Fibroblast of skin of back (primary cell): ENCODE results near the gene TRAPPC3. TPM values are rescaled to one million over a fixed set of nuclear protein-coding genes. Genes with fewer than 3 reads are reported as not detected.
A peak's percentile ranks its signal among the peaks of the same experiment; 100 is the strongest.
"Not testable (repeated sequence)": the region's sequence is repeated elsewhere in the genome, so short reads cannot be mapped to it uniquely, and the experiment has no call there.

ENCODE experiments used
- DNase-seq: peaks from one replicate; pipeline ENCODE4 v3.0.0-alpha.2; 2013
- polyA plus RNA-seq, 2 experiments: library from polyadenylated mRNA; unstranded; fragments of 120-200 nt; gene quantifications; one replicate each; pipeline ENCODE4 v1.2.1, GENCODE V29; 2013; ENCODE audit not compliant: insufficient read length in 2 of 2

The TRAPPC3 gene
- polyA plus RNA-seq (2013, experiment 1 of 2; ENCODE audit: insufficient read length) = 53.8 TPM
- 52.1 TPM for polyA plus RNA-seq (2013, experiment 2 of 2; ENCODE audit: insufficient read length)

DNA sequence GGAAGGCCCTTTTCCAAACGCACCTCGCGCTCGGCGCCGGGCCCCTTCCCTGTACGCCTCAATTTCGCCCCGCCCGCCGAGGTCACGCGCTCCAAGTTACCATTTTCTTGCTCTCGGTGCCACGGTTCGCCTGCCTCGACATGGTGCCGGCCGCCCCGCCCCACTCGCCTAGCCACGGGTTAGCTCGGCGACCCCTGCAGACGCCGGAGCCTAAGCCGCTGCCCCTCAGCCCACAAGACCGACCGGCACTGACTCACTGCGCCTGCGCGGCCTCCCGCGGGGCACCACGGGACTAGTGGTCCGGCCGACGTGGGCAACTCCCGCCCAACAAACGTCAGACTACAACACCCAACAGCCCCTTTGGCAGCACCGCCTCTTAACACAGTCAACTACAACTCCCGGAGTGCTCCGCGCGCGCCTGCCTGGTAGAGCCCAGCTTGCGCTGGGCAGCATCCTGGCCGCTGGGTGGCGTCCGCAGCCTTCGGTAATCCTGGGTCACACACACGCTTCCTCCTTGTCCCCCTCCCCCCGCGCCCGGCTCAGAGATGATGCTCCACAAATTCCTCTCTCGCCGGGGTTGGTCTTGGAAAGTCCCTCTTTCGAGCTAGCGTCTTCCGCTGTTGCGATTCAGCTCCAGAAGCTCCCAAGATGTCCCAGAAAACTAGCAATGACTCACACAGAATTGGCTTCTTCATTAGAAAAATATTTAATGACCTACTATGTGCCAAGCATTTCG lies at the start of gene TRAPPC3:
TRAPPC3 (minus strand) TSS at position 250 of the 736 bp plus-strand sequence; CDS start at position 142, 108 bp downstream.
- peak; percentile 100 for DNase-seq

DNA sequence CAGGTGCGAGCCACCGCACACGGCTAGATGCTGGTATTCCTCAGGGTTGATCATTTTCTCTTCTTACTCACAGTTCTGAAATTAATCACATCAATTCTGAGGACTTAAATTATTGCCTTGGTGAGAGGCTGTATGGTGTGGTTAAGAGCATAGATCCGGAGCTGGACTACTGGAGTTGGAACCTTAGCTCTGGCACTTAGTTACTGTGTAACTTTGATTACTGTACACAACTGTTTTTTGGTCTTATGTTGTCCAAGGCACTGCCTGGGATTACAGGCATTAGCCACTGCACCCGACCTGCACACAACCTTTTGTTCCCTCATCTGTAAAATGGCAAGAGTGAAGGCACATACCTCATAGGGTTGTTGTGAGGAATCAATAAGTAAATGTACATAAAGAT lies 49.4 kb upstream of the TRAPPC3 start:
- no peak for DNase-seq

DNA sequence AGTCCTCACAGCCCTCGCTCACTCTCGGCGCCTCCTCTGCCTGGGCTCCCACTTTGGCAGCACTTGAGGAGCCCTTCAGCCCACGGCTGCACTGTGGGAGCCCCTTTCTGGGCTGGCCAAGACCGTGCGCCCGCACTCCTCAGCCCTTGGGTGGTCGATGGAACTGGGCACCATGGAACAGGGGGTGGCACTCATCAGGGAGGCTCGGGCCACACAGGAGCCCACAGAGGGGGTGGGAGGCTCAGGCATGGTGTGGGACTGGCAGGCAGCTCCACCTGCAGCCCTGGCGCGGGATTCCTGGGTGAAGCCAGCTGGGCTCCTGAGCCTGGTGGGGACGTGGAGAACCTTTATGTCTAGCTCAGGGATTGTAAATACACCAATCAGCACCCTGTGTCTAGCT lies 47.5 kb upstream of the TRAPPC3 start:
- not testable (repeated sequence) for DNase-seq

GRCh38 chr1:36187800-36188593 lies 38.7 kb upstream of the TRAPPC3 start:
- DNase-seq = peak; percentile 89

DNA sequence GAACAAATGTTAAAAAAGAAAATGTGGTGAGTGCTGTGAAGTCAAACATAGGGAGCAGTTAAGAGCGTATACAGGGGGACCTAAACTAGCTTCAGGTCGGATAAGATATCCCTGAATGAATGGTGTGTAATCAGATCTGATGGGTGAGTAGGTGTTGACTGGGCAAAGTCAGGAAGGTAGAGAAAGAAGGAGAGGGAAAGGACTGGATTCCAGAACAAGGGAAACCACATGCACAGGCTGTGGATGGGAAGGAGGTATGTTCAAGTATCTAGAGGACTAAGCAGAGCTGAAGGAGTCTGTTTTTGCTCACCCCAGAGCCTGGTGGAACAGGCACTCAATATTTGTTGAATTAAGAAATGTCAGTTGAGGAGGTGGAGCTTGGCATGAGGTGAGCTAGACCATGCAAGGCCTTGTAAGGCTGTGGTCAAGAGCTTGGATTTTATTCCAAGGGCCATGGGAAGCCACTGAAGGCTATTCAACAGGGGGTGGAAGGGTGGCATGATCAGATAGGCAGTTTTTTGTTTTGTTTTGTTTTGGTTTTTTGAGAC lies 34.1 kb upstream of the TRAPPC3 start:
- DNase-seq = no peak

DNA sequence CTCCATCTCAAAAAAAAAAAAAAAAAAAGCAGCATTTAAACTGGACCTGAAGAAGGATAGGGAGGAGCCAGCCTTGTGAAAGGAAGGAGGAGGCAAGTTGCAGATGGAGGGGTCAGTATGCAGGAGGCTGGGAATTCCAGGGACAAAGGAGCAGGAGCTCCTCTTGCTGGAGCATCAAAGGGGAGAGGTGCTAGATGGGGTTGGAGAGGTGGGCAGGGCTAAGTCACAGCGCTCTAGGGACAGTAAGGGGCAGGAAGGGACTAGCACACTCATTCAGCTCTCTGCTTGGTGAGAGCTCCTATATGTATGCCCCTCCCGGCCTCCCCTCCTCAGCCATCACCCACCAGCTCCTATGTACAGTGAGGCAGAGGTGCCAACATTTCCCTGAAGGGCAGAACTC lies 33.4 kb upstream of the TRAPPC3 start:
- DNase-seq = no peak

- DNase-seq = no peak
These were observed 29.9 kb upstream of the TRAPPC3 start for GRCh38 chr1:36179220-36179600.

GRCh38 chr1:36178471-36179219 lies 29.4 kb upstream of the TRAPPC3 start:
- DNase-seq = no peak

DNA sequence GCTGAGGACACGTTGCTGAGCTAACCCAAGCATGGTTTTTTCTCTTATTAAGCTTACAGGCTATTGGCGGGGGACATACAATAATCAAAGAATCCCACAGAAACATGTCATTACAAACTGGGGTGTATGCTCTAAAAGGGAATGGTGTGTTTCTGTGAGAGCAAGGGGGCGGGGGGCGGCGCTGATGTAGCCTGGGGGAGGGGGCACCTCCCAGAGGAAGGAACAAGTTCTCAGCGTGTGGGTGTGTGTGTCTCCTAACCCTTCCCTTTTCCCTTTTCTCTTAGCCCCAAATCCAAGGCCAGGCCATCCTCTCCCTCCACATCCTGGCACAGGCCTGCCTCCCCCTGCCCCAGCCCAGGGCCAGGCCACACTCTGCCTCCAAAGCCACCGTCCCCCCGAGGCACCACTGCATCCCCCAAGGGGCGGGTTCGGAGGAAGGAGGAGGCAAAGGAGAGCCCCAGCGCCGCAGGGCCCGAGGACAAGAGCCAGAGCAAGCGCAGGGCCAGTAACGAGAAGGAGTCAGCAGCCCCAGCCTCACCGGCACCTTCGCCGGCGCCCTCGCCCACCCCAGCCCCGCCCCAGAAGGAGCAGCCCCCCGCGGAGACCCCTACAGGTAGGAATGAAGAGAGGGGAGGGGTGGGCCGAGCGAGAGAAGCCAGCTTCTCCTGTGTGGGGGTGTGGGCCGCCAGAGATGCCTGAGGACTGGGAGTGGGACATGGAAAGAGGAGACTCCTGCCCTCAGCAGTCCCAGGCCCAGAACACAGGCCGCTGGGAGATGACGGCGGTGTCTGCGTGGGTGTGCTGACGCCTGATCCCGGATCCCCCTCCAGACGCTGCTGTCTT lies 28.5 kb upstream of the TRAPPC3 start:
- no peak for DNase-seq

- no peak for DNase-seq
These were observed 27.0 kb upstream of the TRAPPC3 start for GRCh38 chr1:36176106-36176949.

GRCh38 chr1:36175137-36176095 lies 26.1 kb upstream of the TRAPPC3 start:
- peak; percentile 38 for DNase-seq

GRCh38 chr1:36174713-36175112 lies 25.4 kb upstream of the TRAPPC3 start:
- DNase-seq = no peak

DNA sequence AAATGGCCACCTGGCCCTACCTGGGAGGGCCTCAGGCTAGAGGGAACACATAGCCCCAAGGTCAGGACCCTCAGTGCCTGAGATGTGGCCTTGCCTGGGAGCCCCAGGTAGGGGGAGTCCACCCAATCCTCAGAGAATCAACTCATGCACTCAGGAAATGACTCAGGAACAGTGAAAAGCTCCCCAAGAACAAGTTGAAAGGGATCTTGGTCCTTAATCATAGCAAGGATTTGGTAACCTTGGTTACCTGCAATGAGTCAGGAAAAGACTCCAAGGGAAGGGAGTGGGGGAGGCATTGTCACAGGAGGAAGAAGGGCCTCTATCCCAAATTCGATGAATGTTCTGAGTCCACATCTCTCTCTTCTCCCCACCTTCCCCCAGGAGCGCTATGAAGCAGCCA lies 23.7 kb upstream of the TRAPPC3 start:
- DNase-seq = peak; percentile 66

- DNase-seq = no peak
These were observed 22.9 kb upstream of the TRAPPC3 start for GRCh38 chr1:36172017-36172747.

DNA sequence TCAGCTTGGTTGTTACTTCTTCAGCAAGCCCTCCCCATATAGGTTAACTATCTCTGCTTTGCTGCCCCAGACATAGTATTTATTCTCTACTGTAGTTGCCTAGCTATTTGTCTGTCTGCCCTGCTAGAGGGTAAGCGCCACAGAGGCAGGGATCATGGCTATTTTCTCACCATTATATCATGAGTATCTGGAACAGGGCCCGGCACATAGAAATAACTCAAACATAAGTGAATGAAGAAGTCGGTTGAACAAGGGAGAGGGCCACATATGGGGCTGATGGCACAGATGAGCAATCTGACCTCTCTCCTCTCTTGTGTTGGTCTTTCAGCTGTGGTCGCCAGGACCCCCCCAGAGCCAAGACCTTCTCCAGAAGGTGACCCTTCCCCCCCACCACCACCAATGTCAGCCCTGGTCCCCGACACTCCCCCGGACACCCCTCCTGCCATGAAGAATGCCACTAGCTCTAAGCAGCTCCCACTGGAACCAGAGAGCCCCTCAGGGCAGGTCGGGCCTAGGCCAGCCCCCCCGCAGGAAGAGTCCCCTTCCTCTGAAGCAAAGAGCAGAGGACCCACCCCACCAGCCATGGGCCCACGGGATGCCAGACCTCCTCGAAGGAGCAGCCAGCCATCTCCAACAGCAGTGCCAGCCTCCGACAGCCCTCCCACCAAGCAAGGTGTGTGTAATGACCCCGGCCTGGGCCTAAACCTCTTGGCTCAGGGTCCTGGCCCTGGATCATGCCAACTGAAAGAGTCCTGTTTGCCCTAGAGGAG lies 21.5 kb upstream of the TRAPPC3 start:
- DNase-seq = no peak

DNA sequence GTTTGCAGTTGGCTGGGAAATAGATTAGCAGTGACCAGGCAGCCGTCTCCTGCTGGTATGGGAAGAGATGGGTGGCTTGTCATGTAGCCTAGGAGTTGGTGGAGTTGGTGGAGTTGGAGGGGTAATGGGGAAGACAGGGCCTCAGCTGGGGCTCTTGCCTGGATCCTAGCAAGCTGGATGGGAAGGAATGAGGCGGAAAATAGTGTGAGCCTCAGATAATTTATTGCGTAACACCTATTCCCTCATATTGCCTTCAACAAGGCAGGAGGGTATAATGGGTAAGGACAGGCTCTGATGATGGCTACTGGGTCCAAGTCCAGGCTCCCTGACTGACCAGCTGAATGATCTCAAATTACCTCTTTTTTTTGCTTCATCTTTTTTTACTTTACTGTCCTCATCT lies 19.2 kb upstream of the TRAPPC3 start:
- no peak for DNase-seq

DNA sequence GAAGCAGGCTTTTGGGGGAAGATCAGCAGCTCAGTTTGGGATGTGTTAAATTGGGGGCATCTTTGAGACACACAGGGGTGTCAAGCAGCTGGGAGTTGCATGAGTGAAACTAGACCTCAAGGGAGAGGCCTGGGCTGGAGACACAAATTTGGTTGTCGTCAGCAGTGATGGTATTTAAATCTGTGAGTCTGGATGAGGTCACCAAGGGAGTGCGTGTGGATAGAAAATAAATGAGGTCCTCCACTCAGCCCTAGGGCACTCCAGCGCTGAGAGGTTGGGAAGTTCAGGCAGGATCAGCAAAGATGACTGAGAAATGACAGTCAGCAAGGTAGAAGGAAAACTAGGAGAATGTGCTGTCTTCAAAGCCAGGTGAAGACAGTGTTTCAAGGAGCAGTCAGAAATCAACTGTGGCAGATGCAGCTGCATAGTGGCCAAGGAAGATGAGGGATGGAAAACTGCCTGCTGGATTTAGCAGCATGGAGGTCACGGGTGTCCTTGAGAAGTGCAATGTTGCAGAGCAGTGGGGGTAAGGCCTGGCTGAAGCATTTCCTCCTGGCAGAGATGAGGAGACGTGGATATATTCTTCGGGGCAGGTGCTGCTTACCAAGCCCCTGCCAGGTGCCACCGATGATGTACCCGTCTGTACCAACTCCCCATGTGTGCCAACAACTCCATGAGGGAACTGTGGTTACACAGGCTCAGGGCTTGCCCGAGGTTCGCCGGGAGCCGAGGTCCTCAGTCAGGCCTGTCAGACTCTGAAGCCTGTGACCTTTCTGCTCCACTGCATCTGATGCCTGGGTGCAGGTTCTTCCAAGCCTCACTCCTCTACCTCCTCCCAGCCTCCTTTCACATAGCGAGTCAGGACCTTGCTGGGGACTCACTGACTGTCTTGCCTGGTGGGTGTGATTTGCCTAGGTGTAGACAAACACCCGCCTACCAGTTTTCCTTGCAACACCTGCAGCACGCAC lies 17.9 kb upstream of the TRAPPC3 start:
- DNase-seq = no peak
